Measurements from ENCODE around the gene GAS7.

GAS7 gene

GRCh38 chr17:10130677-10131076 lies 67.7 kb downstream of the GAS7 start:
- DNase-seq (ENCODE audit: low spot score): no peak

DNA sequence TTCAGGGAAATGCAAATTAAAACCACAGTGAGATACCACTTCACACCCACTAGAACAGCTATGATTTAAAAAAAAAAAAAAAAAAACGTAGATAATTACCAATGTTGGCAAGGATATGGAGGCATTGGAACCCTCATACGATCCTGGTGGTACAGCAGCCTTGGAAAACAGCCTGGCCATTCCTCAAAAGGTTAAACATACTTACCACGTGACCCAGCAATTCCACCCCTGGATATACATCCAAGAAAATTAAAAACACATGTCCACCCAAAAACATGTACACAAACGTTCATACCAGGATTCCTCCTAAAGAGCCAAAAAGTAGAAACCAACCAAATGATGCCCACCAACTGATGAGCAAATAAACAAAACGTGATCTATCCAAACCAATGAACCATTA lies 68.1 kb downstream of the GAS7 start:
- no peak for DNase-seq (ENCODE audit: low spot score)

GRCh38 chr17:10127819-10128425 lies 70.5 kb downstream of the GAS7 start:
- DNase-seq (ENCODE audit: low spot score): no peak

DNA sequence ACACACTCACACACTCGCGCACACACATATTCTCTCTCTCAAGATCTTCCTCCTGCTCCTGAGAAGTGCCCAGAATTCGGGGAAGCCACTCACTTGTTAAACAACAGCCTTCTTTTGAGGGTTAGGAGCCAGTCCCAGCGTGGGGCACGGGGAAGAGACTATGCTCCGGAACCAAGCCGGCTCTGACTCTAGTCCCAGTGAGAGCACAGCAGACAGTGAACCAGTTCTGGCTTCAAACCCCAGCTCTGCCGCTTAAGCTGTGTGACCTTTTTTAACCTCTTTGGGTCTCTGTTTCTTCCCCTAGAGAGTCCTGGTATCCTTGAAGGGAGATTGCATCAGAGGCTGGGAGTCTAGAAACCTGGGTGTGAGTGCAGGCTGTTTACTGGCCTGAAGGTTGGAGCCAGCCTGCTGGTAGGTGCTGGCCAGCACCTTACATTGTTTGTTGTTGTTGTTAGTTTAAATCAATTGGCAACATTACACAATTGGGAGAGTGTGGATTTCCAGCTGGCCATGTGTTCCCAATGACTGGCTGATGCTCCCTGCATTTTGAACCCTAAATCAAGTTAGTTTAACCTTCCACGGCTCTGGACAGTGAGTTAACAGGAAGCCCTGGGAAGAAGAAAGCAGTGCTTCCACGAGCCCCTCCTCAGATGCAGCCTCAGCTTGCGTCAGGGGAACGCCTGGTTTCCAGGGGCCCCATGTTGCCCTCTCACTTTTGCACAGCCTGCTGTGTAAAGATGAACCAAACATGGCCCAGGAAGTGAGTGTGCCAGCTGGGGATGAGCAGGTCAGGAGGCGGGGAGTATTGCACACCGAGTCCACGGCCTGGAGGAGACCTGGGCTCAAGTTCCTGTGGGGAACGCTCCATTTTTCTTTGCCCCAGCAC lies 71.5 kb downstream of the GAS7 start:
- no peak for DNase-seq (ENCODE audit: low spot score)

GRCh38 chr17:10126276-10126615 lies 72.2 kb downstream of the GAS7 start:
- no peak for DNase-seq (ENCODE audit: low spot score)

DNA sequence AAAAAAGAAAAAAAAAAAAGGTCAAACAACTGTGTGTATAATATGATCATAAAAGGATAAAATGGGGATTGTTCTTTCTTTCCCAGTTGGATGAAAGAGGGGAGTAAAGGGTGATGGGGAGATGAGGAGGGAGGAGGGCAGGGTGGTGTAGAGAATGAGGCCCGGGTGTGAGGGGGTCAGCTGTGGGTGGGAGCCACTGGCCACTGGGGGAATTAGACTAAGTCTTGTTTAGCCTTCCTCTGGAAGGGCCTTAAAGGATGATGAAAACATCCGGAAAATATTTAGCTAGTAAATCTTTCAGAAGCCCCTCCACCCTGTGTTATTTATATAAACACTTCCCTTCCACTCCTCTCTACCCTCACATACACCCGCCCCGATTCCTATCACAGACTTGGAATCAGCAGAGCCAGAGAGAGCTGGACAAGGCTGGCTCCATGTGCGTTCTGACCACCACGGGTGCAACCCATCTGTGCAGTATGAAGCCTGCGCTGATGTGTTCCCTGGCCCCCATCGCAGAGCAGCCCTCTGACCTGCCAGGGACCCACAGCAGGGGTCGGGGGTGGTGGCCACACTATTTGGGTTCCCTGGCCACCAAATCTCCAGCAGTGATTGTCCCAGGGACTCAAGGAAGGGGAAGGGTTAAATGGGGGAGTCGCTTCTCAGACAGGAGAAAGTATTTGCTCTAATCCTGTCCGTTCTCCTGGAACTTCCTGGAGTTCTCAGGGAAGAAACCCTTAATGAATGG lies 72.7 kb downstream of the GAS7 start:
- DNase-seq (ENCODE audit: low spot score): no peak

- no peak for DNase-seq (ENCODE audit: low spot score)
Measured at GRCh38 chr17:10123093-10123492, 75.3 kb downstream of the GAS7 start.

- no peak for DNase-seq (ENCODE audit: low spot score)
Measured at GRCh38 chr17:10121971-10122707, 76.3 kb downstream of the GAS7 start.

DNA sequence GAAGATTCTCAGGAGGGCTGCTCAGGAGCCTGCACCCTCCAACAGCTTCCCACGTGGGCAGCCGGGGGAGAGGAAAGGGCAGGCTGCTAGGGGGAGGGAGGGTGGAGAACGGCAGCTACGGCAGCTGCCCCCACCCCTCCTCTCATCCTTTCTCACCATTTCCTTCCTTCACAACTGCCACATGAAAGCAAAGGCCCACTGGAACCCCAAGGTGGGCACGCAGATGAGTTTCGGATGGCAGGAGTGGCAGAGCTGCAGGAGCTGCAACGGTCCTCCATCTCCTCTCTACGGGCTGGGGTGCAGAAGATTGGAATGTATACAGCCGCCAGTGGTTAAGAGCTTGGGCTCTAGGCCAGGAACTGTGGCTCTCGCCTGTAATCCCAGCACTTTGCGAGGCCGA lies 77.7 kb downstream of the GAS7 start:
- no peak for DNase-seq (ENCODE audit: low spot score)

- no peak for DNase-seq (ENCODE audit: low spot score)
Measured at GRCh38 chr17:10120109-10120485, 78.3 kb downstream of the GAS7 start.

- no peak for DNase-seq (ENCODE audit: low spot score)
Measured at GRCh38 chr17:10119203-10120108, 79.0 kb downstream of the GAS7 start.

DNA sequence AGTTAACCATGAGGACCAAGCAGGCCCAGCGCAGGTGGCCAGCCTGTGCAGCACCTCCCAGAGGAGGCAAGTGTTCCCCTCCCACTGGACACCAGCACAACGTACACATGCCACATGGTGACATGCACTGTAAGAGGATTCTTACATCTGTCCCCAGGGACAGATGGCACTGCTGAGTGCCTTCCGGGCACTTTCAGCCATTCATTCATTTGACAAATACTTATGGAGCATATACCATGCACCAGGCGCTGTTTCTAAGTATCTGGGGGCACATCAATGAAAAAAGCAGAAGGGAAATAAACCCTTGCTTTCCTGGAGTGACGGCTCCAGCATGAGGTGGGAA lies 79.6 kb downstream of the GAS7 start:
- no peak for DNase-seq (ENCODE audit: low spot score)

DNA sequence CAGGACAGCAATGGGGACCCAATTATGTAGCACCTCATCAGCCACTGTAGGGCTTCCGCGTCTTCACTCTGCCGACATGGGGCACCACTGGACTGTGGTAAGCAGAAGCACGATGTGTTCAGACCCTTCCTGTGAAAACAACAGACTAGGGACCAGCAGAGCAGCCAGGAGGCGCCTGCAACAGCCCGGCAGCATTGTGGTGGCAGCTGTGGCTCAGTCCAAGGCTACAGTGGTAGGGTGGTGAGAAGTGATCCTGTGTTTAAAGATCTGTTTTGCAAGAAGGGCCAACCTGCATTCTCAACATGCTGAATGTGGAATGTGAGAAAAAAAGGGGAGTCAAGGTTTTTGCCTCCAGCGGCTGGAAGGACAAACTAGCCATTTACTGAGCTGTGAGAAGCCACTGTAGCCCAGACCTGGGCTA lies 80.8 kb downstream of the GAS7 start:
- DNase-seq (ENCODE audit: low spot score): no peak

GRCh38 chr17:10116753-10117420 lies 81.5 kb downstream of the GAS7 start:
- no peak for DNase-seq (ENCODE audit: low spot score)

DNA sequence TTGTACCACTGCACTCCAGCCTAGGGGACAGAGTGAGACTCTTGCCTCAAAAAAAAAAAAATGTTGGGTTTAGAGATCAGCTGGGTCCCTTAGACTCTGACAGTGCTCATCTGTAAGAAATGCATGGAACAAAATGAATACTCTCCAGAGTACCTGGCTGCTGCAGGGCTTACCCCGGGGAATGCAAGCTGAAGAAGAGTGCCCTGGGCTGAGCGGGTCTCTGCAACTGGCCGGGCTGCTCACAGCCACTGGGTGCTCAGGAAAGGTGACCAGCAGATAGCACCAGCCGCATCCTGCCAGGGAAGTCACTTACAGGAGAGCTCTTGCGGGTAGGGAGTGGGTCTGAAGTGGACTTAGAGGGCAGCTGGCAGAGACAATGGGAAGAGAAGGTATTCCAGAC lies 82.1 kb downstream of the GAS7 start:
- no peak for DNase-seq (ENCODE audit: low spot score)

DNA sequence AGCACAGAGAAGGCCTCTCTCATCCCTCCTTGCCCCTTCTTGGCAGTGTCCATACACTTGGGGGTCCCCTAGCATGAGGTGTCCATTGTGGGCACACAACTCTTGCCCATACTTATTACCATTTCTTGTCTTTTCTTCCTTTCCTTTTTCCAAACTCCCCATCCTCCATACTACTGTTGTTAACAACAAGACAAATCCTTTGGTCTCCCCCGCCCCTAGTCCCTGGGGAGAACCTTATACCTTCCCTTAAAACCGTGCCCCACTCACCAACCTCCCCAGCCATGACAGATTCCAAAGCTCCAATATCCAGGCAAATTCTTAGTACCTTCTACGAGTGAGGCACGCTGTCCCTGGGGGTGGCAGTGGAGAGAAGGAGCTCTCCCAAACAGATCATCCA lies 82.9 kb downstream of the GAS7 start:
- no peak for DNase-seq (ENCODE audit: low spot score)

DNA sequence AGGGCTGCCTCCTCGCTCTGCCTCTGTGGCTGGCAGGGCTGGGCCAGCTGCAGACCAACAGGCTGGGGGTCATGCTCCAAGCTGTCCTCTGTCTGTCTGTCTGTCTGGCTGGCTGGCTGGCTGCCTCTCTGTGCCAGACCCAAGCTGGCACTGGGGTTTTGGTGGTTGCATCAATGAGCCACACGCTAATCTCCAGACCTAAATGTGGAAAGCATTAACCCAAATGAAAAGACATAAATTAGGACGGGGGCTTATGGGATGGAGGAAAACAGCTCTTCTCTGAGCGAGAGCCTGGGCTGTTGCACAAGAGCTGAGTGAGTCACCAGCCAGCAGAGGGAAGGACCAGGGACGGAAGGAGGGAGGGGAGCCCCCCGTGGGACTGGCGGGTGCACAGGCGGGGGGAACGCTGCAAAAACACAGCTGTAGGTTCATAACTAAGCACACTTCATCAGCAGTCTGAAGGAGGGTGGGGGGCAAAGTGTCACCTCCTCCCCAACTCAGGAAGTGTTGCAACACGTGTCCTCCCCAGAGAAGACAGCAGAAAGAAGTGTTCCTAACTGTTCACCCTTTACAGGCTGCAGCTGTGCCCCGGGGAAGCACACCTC lies 83.4 kb downstream of the GAS7 start:
- peak; percentile 18 for DNase-seq (ENCODE audit: low spot score)

- DNase-seq (ENCODE audit: low spot score): no peak
Measured at GRCh38 chr17:10112962-10113361, 85.4 kb downstream of the GAS7 start.

DNA sequence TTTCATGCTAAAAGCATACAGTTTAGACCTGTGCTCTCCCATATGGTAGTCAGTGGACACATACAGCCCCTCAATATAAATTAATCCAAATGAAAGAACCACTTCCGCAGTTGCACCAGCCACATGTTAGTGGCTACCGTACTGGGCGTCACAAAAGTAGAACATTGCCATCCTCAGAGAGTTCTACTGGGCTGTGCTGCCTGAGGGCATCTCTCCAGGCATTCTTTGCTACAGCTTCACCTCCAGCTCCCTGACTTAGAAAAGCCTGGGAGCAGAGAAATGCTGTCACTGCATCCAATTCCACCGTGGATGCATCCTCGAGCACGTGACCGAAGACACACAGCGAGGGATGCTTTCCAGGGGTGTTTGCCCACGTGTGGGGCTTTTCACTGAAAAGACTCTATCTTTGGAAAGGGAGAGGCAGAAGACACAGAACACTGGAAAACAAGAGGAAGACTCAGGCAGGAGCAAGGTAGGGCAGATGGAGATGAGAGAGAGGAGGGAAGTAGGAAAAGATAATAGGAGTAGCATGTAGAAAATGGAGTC lies 86.4 kb downstream of the GAS7 start:
- no peak for DNase-seq (ENCODE audit: low spot score)

DNA sequence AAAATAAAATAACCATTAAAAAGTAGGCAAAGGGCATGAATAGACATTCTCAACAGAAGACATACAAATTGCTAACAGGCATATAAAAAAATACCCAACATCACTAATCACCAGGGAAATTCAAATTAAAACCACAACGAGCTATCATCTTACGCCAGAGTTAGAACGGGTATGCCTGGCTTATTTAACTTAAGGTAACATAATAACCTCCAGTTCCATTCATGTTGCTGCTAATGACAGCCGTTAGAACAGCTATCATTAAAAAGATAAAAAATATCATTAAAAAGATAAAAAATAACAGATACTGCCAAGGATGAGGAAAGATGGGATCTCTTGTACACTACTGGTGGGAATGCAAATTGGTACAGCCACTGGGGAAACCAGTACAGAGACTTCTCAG lies 89.3 kb downstream of the GAS7 start:
- no peak for DNase-seq (ENCODE audit: low spot score)

Data from RKO (cell line).